ENCODE results near the gene KANSL2. TPM values are rescaled to one million over a fixed set of nuclear protein-coding genes. Genes with fewer than 3 reads are reported as not detected.

Gene KANSL2
- total and polyA plus RNA-seq, 2 experiments from 2014 or later: 29.3 to 92.5 TPM

- no peak for TF ChIP-seq ZNF462 (CRISPR knock-in tag; IDR thresholded peaks at IDR 0.05)
These were observed 11.5 kb upstream of the KANSL2 start (continued) for GRCh38 chr12:48693572-48693971.

- Histone ChIP-seq H3K4me1 (ENCODE audit: insufficient read depth) (no peaks in the 10 kb centered on the region), H3K79me2 (replicated peaks; ENCODE audit: insufficient read depth) (peaks cover 22% of the 10 kb centered on the region), H3K4me3 (no peak overlapping the region), H3K27ac (ENCODE audit: low read depth) (no peak overlapping the region), H3K4me2 (no peak overlapping the region), H4K20me1 (replicated peaks; ENCODE audit: insufficient read depth) (peaks cover 14% of the 10 kb centered on the region), H2AFZ (no peak overlapping the region), H3F3A (replicated peaks; ENCODE audit: low read depth) (no peaks in the 10 kb centered on the region), H3K9me2 (ENCODE audit: insufficient read depth) (no peaks in the 10 kb centered on the region), H3K36me3 (ENCODE audit: insufficient read depth) (peaks cover 35% of the 10 kb centered on the region), H3K27me3 (ENCODE audit: insufficient read depth) (no peaks in the 10 kb centered on the region)
- Mint-ChIP-seq H3K4me3 (no peak overlapping the region), H3K9me3 (no peaks in the 10 kb centered on the region), H3K27me3 (ENCODE audit: insufficient read depth, low read depth, poor library complexity) (peaks cover 2% of the 10 kb centered on the region), H3K27ac (no peak overlapping the region), H3K36me3 (ENCODE audit: low read depth) (peaks cover 64% of the 10 kb centered on the region), H3K4me1 (no peaks in the 10 kb centered on the region)
- no peak for ATAC-seq
- DNase-seq (ENCODE audit: low spot score): no peak
- TF ChIP-seq EZH2phosphoT487 (IDR thresholded peaks at IDR 0.05; ENCODE audit: unreplicated experiment) (no peak), STAT1 (IDR thresholded peaks at IDR 0.05; ENCODE audit: unreplicated experiment) (no peak), NANOG (IDR thresholded peaks at IDR 0.05; ENCODE audit: borderline replicate concordance) (no peak), JUNB (IDR thresholded peaks at IDR 0.05; ENCODE audit: unreplicated experiment) (no peak), ETS1 (IDR thresholded peaks at IDR 0.05) (no peak), ZNF114 (CRISPR knock-in tag; IDR thresholded peaks at IDR 0.05) (no peak), ZNF331 (CRISPR knock-in tag; IDR thresholded peaks at IDR 0.05; ENCODE audit: low read depth) (no peak), EZH2 (IDR thresholded peaks at IDR 0.05; ENCODE audit: low read depth, unreplicated experiment) (no peak), ZNF462 (CRISPR knock-in tag; IDR thresholded peaks at IDR 0.05) (no peak)
These were observed 9.9 kb upstream of the KANSL2 start for GRCh38 chr12:48691826-48692487.
